ENCODE results near the gene BMP8B.

Gene BMP8B

DNA sequence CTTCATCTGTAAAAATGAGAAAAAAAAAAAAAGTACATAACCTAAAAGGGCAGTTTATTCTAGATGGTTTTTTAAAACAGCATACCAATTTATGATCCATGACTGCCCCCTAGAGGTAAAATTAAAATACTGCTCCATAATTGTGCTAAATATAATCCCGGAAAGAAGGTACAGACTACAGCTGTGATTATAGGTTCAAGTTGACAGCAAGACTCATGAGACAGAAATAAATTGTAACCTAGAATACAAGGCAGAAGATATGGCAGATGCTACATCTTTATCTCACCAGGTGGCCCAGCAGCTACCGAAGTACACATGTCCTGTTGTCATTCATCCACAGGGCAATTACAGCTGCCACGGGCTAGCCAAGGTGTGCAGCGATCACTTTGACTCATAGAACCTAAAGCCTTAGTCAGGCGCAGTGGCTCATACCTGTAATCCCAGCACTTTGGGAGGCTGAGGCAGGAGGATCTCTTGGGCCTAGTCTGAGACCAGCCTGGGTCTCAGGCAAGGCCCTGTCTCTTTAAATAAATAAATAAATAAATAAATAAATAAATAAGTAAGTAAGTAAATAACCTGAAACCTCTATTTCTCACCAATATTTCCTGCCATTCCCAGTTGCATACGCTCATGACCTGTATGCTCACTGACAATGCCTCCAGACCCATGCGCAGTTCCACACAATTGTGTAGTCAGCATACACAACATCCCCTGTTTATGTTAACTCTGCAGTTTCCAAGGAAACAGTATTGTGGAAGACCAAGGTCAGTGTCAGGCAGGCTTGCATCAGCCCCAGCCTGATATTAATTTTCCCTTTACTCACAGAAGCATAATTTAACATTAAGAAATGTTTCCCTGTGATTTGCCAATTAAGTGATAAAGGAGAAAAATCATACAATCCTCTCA, 68.3 kb downstream of the BMP8B start:
- H3K36me3 ChIP-seq (ENCODE audit: insufficient read depth, low read length): no peaks in the 10 kb centered on the region
- H3K9ac ChIP-seq (ENCODE audit: low read depth, low read length): no peak overlapping the region
- no peaks in the 10 kb centered on the region for H3K9me3 ChIP-seq (ENCODE audit: control insufficient read depth, insufficient read depth, low read length)
- H3K4me1 ChIP-seq (ENCODE audit: insufficient read depth, low read length): no peaks in the 10 kb centered on the region

GRCh38 chr1:39717809-39718208, 70.9 kb downstream of the BMP8B start:
- Histone ChIP-seq H3K4me1 (ENCODE audit: insufficient read depth, low read length) (no peaks in the 10 kb centered on the region), H3K36me3 (ENCODE audit: insufficient read depth, low read length) (no peaks in the 10 kb centered on the region), H3K9ac (ENCODE audit: low read depth, low read length) (no peak overlapping the region), H3K9me3 (ENCODE audit: control insufficient read depth, insufficient read depth, low read length) (no peaks in the 10 kb centered on the region)

DNA sequence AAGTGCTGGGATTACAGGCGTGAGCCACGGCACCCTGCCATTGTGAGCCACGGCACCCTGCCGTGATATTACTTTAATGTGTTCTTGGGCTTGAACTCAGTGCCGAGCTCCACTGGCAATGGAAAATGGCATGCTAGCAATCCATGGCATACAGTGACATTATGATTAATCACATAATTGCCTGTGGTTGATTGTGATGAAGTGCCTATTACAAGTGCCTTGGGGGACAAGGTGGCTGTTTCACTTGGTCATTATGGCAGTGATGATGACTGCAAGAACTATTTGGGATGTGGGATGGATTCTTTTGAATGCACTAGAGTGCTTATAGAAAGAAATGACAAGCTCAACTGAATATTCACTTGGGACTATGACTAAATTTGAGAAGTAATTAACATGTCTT, 75.1 kb downstream of the BMP8B start:
- H3K36me3 ChIP-seq (ENCODE audit: insufficient read depth, low read length): no peaks in the 10 kb centered on the region
- H3K9me3 ChIP-seq (ENCODE audit: control insufficient read depth, insufficient read depth, low read length): no peaks in the 10 kb centered on the region
- no peak overlapping the region for H3K9ac ChIP-seq (ENCODE audit: low read depth, low read length)
- no peaks in the 10 kb centered on the region for H3K4me1 ChIP-seq (ENCODE audit: insufficient read depth, low read length)

- no peaks in the 10 kb centered on the region for H3K9me3 ChIP-seq (ENCODE audit: control insufficient read depth, insufficient read depth, low read length)
- H3K4me1 ChIP-seq (ENCODE audit: insufficient read depth, low read length): no peaks in the 10 kb centered on the region
- no peak overlapping the region for H3K9ac ChIP-seq (ENCODE audit: low read depth, low read length)
- H3K36me3 ChIP-seq (ENCODE audit: insufficient read depth, low read length): no peaks in the 10 kb centered on the region
These were observed 76.7 kb downstream of the BMP8B start for GRCh38 chr1:39711966-39712340.

DNA sequence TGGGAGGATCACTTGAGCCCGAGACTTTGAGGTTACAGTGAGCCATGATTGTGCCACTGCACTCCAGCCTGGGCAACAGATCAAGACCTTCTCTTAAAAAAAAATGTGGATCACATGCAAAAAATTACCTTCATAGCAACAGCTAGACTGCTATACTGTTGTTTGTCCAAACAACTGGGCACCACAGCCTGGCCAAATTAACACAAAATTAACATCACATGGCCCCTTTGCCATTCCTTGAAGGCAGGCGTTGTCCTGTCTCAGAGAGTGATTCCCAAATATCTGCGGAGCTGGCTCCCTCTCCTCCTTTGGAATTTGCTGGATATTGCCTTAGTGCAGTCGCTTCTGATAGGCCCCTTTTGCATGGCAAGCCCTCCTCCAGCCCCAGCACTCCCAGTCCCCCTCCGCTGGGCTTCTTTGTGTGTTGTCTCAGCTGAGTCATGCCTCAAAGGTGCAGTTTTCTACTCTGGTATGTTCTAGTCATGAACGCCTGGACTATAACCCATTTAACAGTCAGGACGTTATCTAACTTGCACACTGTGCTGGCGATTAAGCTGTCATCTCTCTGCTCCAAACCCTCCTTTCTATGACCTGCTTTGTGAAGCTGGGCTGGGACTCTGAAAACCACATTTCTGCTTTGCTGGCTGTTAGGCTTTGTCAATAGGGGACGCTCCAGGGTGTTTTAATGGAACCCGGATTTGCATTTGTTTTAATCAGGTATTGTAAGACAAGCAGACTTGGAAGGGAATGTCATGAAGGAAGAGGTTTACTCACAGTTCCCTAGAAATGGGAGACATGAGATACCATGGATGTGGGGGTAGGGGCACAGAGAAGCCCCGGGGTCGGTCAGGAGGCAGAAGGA, 77.3 kb downstream of the BMP8B start:
- H3K4me1 ChIP-seq (ENCODE audit: insufficient read depth, low read length): no peaks in the 10 kb centered on the region
- no peaks in the 10 kb centered on the region for H3K36me3 ChIP-seq (ENCODE audit: insufficient read depth, low read length)
- no peaks in the 10 kb centered on the region for H3K9me3 ChIP-seq (ENCODE audit: control insufficient read depth, insufficient read depth, low read length)
- H3K9ac ChIP-seq (ENCODE audit: low read depth, low read length): no peak overlapping the region

- H3K36me3 ChIP-seq (ENCODE audit: insufficient read depth, low read length): no peaks in the 10 kb centered on the region
- H3K9ac ChIP-seq (ENCODE audit: low read depth, low read length): no peak overlapping the region
- H3K9me3 ChIP-seq (ENCODE audit: control insufficient read depth, insufficient read depth, low read length): no peaks in the 10 kb centered on the region
- no peaks in the 10 kb centered on the region for H3K4me1 ChIP-seq (ENCODE audit: insufficient read depth, low read length)
These were observed 81.2 kb downstream of the BMP8B start for GRCh38 chr1:39707506-39707905.

Data from ES-I3 (cell line).